H1 (cell line): ENCODE data around the gene KPNA6.

Experiments
- CEBPB ChIP-seq: IDR thresholded peaks from 2 replicates; pipeline ENCODE4 v1.6.1; 2012; ENCODE audit warnings: low read depth, low read length
- CTBP2 ChIP-seq: IDR thresholded peaks from 2 replicates; pipeline ENCODE4 v1.7.0; 2011; ENCODE audit warnings: borderline replicate concordance, mild to moderate bottlenecking, moderate library complexity, mixed read lengths, low read length; ENCODE audit not compliant: insufficient read depth, insufficient read length
- CTCF ChIP-seq, 3 experiments: IDR thresholded peaks; 1 replicate in 2 of 3; 2 replicates in 1 of 3; pipeline versions ENCODE4 v1.5.1 to v1.6.1; 2011; ENCODE audit warnings: low read length in 3 of 3, mild to moderate bottlenecking in 3 of 3, inconsistent platforms in 2 of 3, low read depth in 1 of 3, moderate library complexity in 1 of 3; ENCODE audit not compliant: insufficient read depth in 1 of 3; ENCODE audit errors: control extremely low read depth in 1 of 3
- GTF2F1 ChIP-seq: IDR thresholded peaks from 2 replicates; pipeline ENCODE4 v1.6.1; 2012; ENCODE audit warnings: low read depth, low read length, improper control_type of control experiment, borderline replicate concordance
- JUN ChIP-seq: IDR thresholded peaks from 2 replicates; pipeline ENCODE4 v1.6.1; 2011; ENCODE audit warnings: low read depth, mild to moderate bottlenecking, improper control_type of control experiment, low read length
- JUND ChIP-seq: IDR thresholded peaks from 2 replicates; pipeline ENCODE4 v1.6.1; 2011; ENCODE audit warnings: mild to moderate bottlenecking, improper control_type of control experiment, low read length
- POLR2A ChIP-seq, 2 experiments: IDR thresholded peaks; 1 replicate in 1 of 2; 2 replicates in 1 of 2; pipeline ENCODE4 v1.6.1; 2011; ENCODE audit warnings: low read depth in 2 of 2, low read length in 2 of 2, mild to moderate bottlenecking in 2 of 2; ENCODE audit errors: control extremely low read depth in 1 of 2
- POLR2AphosphoS5 ChIP-seq: IDR thresholded peaks from 2 replicates; pipeline ENCODE4 v1.6.1; 2011; ENCODE audit warnings: low read depth, low read length
- RAD21 ChIP-seq, 2 experiments: IDR thresholded peaks in 1 of 2; conservative IDR thresholded peaks in 1 of 2; 2 replicates each; pipeline ENCODE4 v1.6.1; 2011; ENCODE audit warnings: low read depth in 2 of 2, low read length in 2 of 2, improper control_type of control experiment in 1 of 2, inconsistent platforms in 1 of 2, mild to moderate bottlenecking in 1 of 2, moderate library complexity in 1 of 2
- RFX5 ChIP-seq: IDR thresholded peaks from 2 replicates; pipeline ENCODE4 v1.6.1; 2011; ENCODE audit warnings: low read depth, low read length, improper control_type of control experiment, borderline replicate concordance
- TAF1 ChIP-seq: IDR thresholded peaks from 2 replicates; pipeline ENCODE4 v1.6.1; 2011; ENCODE audit warnings: mild to moderate bottlenecking, low read depth, low read length

- TF ChIP-seq CTBP2: no peak
- TF ChIP-seq CTCF (IDR thresholded peaks at IDR 0.05; ENCODE audit: control extremely low read depth in 1 of 3, insufficient read depth in 1 of 3, low read depth in 1 of 3, low read length in 3 of 3): no peak
- no peak for TF ChIP-seq CEBPB
- TF ChIP-seq POLR2A (IDR thresholded peaks at IDR 0.05; ENCODE audit: control extremely low read depth in 1 of 2, low read depth in 2 of 2, low read length in 2 of 2): no peak
- TF ChIP-seq GTF2F1: no peak
- no peak for TF ChIP-seq JUN
- no peak for TF ChIP-seq JUND
- no peak for TF ChIP-seq POLR2AphosphoS5
- no peak for TF ChIP-seq TAF1
- TF ChIP-seq RAD21 (IDR thresholded peaks at IDR 0.05 in 1 of 2, conservative IDR thresholded peaks at IDR 0.05 in 1 of 2; ENCODE audit: low read depth in 2 of 2, low read length in 2 of 2): no peak
- no peak for TF ChIP-seq RFX5
These were observed 55.5 kb downstream of the KPNA6 start for GRCh38 chr1:32163405-32163804.
